ENCODE measurements around the gene TST. TPM values are rescaled to one million over a fixed set of nuclear protein-coding genes. Genes with fewer than 3 reads are reported as not detected.

The TST gene
- total and polyA plus RNA-seq, 10 of the 15 experiments (the other 5 are each of a cell fraction or from before 2014, with no cell fraction given), result 2.4 to 24.6 (median 10.4) TPM

DNA sequence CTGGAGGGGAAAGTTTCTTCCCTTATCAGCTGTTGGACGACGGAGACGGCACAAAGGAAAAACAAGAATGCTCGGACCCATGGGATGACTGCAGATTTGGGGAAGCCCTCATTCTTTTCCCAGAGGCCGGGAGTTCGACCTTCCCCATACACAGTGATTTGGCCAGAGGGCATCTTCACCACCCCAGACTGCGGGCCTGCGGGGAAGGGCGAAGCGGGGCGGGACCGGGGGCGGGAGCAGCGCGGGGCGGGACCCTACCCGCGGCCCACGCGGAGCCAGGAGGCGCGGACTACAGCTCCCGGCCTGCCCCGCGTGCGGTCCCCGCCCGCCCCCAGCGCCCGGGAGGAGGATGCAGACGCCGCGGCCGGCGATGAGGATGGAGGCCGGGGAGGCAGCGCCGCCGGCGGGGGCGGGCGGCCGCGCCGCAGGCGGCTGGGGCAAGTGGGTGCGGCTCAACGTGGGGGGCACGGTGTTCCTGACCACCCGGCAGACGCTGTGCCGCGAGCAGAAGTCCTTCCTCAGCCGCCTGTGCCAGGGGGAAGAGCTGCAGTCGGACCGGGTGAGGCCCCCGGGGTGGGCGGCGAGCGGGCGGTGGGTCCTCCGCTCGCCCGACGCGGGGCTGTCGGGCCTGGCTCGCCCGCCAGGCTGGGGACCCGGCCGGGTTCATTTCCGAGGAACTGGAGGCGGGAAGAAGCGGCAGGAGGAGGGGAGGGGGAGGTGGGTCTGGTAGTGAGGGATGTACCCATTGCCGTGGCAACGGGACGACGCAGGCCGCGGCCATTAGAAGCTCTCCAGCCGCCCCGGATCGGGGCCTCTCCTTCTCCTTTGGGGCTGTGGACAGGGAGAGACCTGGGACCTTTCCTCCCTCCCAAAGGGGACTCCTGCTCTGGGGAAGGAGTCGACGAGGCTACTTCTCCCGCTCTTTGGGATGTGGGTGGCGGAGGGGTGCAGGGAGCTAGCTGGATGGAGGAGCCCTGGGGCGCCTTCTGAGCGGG lies 32.4 kb upstream of the TST start, which contains the start of gene KCTD17 (continued):
- TF ChIP-seq, protein P1, sequence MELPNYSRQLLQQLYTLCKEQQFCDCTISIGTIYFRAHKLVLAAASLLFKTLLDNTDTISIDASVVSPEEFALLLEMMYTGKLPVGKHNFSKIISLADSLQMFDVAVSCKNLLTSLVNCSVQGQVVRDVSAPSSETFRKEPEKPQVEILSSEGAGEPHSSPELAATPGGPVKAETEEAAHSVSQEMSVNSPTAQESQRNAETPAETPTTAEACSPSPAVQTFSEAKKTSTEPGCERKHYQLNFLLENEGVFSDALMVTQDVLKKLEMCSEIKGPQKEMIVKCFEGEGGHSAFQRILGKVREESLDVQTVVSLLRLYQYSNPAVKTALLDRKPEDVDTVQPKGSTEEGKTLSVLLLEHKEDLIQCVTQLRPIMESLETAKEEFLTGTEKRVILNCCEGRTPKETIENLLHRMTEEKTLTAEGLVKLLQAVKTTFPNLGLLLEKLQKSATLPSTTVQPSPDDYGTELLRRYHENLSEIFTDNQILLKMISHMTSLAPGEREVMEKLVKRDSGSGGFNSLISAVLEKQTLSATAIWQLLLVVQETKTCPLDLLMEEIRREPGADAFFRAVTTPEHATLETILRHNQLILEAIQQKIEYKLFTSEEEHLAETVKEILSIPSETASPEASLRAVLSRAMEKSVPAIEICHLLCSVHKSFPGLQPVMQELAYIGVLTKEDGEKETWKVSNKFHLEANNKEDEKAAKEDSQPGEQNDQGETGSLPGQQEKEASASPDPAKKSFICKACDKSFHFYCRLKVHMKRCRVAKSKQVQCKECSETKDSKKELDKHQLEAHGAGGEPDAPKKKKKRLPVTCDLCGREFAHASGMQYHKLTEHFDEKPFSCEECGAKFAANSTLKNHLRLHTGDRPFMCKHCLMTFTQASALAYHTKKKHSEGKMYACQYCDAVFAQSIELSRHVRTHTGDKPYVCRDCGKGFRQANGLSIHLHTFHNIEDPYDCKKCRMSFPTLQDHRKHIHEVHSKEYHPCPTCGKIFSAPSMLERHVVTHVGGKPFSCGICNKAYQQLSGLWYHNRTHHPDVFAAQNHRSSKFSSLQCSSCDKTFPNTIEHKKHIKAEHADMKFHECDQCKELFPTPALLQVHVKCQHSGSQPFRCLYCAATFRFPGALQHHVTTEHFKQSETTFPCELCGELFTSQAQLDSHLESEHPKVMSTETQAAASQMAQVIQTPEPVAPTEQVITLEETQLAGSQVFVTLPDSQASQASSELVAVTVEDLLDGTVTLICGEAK (IDR thresholded peaks at IDR 0.05; ENCODE audit: borderline replicate concordance), result no peak
- TF ChIP-seq, protein P2, sequence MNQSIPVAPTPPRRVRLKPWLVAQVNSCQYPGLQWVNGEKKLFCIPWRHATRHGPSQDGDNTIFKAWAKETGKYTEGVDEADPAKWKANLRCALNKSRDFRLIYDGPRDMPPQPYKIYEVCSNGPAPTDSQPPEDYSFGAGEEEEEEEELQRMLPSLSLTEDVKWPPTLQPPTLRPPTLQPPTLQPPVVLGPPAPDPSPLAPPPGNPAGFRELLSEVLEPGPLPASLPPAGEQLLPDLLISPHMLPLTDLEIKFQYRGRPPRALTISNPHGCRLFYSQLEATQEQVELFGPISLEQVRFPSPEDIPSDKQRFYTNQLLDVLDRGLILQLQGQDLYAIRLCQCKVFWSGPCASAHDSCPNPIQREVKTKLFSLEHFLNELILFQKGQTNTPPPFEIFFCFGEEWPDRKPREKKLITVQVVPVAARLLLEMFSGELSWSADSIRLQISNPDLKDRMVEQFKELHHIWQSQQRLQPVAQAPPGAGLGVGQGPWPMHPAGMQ (IDR thresholded peaks at IDR 0.05; ENCODE audit: borderline replicate concordance), result no peak
- TF ChIP-seq POLR2AphosphoS5 (IDR thresholded peaks at IDR 0.05; ENCODE audit: low read length), result no peak
- TF ChIP-seq, protein P3, sequence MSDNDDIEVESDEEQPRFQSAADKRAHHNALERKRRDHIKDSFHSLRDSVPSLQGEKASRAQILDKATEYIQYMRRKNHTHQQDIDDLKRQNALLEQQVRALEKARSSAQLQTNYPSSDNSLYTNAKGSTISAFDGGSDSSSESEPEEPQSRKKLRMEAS (IDR thresholded peaks at IDR 0.05; ENCODE audit: low read depth, low read length), result no peak
- TF ChIP-seq MEF2A (IDR thresholded peaks at IDR 0.05; ENCODE audit: insufficient read depth, low read depth, low read length), result no peak
- TF ChIP-seq, protein P4, sequence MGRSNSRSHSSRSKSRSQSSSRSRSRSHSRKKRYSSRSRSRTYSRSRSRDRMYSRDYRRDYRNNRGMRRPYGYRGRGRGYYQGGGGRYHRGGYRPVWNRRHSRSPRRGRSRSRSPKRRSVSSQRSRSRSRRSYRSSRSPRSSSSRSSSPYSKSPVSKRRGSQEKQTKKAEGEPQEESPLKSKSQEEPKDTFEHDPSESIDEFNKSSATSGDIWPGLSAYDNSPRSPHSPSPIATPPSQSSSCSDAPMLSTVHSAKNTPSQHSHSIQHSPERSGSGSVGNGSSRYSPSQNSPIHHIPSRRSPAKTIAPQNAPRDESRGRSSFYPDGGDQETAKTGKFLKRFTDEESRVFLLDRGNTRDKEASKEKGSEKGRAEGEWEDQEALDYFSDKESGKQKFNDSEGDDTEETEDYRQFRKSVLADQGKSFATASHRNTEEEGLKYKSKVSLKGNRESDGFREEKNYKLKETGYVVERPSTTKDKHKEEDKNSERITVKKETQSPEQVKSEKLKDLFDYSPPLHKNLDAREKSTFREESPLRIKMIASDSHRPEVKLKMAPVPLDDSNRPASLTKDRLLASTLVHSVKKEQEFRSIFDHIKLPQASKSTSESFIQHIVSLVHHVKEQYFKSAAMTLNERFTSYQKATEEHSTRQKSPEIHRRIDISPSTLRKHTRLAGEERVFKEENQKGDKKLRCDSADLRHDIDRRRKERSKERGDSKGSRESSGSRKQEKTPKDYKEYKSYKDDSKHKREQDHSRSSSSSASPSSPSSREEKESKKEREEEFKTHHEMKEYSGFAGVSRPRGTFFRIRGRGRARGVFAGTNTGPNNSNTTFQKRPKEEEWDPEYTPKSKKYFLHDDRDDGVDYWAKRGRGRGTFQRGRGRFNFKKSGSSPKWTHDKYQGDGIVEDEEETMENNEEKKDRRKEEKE (IDR thresholded peaks at IDR 0.05), result no peak
- peak; percentile 73 for TF ChIP-seq SIX5 (IDR thresholded peaks at IDR 0.05; ENCODE audit: low read depth, low read length, severe bottlenecking)
- TF ChIP-seq STAT3 (IDR thresholded peaks at IDR 0.05; ENCODE audit: low read depth, low read length), result no peak
- no peak for TF ChIP-seq ATF7 (IDR thresholded peaks at IDR 0.05; ENCODE audit: low read depth)
- TF ChIP-seq RAD51 (IDR thresholded peaks at IDR 0.05), result no peak
- no peak for TF ChIP-seq ZZZ3 (IDR thresholded peaks at IDR 0.05; ENCODE audit: control insufficient read depth, insufficient read length, low read depth)
- 0 out of 2 replicates have a peak, but pooled peaks have one; percentile 33 for TF ChIP-seq NR2F1 (conservative IDR thresholded peaks at IDR 0.05)
- no peak for TF ChIP-seq MEF2B (IDR thresholded peaks at IDR 0.05; ENCODE audit: partially characterized antibody, poor library complexity, severe bottlenecking)
- TF ChIP-seq, protein P5, sequence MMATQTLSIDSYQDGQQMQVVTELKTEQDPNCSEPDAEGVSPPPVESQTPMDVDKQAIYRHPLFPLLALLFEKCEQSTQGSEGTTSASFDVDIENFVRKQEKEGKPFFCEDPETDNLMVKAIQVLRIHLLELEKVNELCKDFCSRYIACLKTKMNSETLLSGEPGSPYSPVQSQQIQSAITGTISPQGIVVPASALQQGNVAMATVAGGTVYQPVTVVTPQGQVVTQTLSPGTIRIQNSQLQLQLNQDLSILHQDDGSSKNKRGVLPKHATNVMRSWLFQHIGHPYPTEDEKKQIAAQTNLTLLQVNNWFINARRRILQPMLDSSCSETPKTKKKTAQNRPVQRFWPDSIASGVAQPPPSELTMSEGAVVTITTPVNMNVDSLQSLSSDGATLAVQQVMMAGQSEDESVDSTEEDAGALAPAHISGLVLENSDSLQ (IDR thresholded peaks at IDR 0.05), result no peak
